Fibroblast of villous mesenchyme (primary cell): ENCODE results near the gene PPP1R1C. TPM values are rescaled to one million over a fixed set of nuclear protein-coding genes. Genes with fewer than 3 reads are reported as not detected.
A peak's percentile ranks its signal among the peaks of the same experiment; 100 is the strongest.

Experiments used
- DNase-seq: peaks from one replicate; pipeline ENCODE4 v3.0.0-alpha.2; 2010; ENCODE audit warnings: low read depth
- H3K4me3 ChIP-seq: 2 replicates; pipeline ENCODE4 v1.5.1; 2011; ENCODE audit warnings: low read depth, mild to moderate bottlenecking, low read length
- total RNA-seq: library from RNA; depleted of rRNA; stranded (reverse); fragments of >200 nt; gene quantifications from 2 replicates; pipeline ENCODE4 v1.2.3, GENCODE V29; 2012
- TF ChIP-seq, protein P1 (sequence below): IDR thresholded peaks from 2 replicates; pipeline ENCODE4 v1.5.1; 2012; ENCODE audit warnings: low read depth, mild to moderate bottlenecking, low read length; ENCODE audit not compliant: insufficient read depth

Gene PPP1R1C
- total RNA-seq, 1 donor = 2.2 TPM

DNA sequence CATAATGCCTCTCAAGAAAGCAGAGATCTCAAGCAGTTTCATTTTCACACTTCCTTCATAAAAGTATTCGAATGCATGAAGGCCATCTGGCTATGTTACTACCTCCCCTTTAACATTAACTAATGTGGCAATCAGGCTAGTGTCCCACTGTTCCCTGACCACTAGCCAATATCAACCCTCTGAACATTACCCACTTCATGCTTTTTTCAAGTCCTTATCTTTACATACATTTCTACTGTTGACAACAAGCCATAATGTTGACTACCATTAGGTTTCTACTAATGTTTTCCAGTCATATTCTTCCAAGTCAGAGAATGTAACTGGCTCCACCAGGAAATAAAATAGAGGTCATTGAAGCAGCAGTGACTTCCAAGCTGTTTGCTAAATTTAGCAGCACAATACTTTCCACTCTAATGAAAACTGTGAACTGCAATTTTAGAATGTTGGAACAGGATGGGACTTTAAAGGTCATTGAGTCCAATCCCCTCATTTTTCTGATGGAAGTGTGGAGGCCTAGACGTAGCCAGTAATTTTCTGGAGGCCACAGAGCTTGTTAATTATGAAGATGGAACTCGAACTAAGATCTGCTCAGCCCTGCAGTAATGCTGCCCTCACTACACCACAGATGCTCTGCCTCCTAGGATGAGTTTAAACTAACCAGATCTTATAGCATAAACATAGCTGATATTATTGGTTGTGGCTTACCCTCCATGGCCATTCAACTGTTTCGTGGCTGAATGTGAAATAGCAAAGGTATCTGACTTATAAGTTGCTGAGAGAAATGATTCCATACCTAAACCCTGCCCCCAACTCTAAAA lies 630 bp upstream of the PPP1R1C start:
- TF ChIP-seq, protein P1, sequence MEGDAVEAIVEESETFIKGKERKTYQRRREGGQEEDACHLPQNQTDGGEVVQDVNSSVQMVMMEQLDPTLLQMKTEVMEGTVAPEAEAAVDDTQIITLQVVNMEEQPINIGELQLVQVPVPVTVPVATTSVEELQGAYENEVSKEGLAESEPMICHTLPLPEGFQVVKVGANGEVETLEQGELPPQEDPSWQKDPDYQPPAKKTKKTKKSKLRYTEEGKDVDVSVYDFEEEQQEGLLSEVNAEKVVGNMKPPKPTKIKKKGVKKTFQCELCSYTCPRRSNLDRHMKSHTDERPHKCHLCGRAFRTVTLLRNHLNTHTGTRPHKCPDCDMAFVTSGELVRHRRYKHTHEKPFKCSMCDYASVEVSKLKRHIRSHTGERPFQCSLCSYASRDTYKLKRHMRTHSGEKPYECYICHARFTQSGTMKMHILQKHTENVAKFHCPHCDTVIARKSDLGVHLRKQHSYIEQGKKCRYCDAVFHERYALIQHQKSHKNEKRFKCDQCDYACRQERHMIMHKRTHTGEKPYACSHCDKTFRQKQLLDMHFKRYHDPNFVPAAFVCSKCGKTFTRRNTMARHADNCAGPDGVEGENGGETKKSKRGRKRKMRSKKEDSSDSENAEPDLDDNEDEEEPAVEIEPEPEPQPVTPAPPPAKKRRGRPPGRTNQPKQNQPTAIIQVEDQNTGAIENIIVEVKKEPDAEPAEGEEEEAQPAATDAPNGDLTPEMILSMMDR = no peak
- H3K4me3 ChIP-seq = no peak overlapping the region
- peak; percentile 17 for DNase-seq

DNA sequence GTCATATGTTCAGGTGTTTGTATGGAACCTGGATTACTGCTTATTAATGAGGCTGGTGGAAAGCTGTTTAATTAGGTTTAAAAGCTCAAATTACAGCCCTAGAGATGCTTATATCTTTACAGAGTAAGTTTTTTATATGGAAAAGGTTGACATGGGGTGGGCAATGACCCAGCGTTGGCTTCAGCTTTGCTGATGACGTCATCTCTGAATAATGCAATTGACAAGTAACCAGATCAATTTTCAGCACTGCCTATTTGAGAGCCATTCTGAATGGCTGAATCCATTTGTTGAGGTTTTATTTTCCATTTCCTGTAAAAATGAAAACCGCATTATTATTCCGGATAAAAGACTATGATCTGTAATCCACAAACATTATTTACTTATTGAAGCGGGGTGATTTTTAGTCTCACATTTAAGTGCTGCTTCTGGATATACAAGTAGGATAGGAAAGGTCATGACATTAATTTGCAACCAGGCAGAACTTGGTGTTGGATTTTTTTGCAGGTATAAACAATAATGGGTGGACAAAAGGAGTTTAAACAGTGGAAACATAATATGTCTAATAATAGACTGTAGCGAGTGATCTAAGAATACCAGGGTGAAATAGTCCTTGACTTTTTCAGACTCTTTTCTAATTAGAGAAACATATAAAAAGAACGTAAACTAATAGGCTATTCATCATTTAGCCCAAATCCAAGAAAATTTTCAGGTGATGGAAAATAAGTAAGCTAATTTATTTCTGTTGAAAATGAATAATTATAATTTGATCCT lies 2.7 kb downstream of the PPP1R1C start:
- TF ChIP-seq, protein P1 = no peak
- no peak overlapping the region for H3K4me3 ChIP-seq

DNA sequence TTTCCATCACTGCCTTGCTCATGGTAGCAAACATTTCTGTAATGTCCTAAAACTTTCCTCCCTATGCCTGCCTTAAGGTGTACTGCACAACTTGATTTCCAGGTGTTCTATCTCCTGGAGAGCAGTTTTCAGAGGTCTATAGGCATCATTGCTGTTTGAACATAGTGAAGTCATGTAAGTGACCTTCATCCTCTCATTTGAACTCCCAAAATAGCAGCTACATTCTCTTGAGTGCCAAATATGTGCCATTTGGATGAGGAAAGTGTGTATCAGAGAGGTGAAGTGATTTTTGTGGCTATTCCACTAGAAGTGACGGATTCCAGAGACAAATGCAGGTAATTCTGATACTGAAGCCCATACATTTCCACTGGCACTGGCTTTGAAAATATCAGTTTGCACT lies 3.4 kb downstream of the PPP1R1C start:
- no peak overlapping the region for H3K4me3 ChIP-seq
- TF ChIP-seq, protein P1 = no peak

More for the DNA sequence above, 2.7 kb downstream of the PPP1R1C start:
- DNase-seq = no peak

DNA sequence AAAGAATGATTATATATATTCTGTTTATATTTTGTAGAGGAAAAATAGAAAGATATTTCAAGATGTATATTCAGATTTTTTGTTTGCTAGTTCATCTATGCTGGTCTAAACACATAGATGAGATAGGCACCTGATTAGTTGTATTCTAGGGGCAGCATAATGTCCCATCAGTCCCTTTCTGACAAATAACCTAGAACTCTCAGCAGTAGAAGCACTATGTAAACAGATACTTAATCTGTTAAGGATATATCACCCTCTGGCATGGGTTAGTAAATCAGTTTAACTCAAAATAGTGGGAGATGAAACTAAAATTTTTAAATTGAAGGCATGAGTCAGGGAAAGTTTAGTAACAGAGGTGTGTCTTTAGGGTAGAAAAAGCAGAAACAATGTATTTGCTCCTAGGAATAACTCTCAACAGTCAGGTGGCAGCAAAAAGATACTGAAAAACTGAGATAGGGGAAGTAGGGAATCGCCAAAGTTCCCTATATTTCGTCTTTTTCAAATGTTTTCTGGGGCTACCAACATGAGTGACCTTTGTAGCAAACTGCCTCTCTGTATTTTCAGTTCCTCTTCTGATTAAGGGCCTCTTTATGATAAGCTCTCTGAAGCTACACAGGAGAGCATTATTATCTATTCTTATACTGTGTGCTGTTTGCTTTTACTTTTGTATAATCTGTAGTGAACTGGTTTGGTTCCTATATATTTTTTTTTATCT lies 5.7 kb downstream of the PPP1R1C start:
- TF ChIP-seq, protein P1 = no peak

More for the DNA sequence above, 3.4 kb downstream of the PPP1R1C start:
- no peak for DNase-seq

DNA sequence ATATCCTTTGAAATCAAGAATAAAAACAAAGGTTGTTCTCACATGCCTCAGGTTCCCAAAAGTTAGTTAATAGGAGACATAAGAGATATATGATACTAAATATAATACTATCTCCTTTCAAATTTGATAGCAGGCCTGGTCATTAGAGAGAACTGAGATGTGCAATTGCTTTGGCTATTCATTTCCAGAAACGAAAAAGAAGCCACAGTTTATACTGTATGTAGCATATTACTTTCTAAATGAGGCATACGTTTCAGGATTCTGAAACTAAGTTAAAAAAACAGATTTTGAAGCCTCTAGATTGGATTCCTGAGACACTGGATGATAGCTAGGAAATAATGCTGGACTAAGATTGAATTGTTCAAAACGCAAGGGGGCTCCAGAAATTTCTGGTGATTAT lies 7.1 kb downstream of the PPP1R1C start:
- TF ChIP-seq, protein P1 = no peak
- no peak for DNase-seq
- H3K4me3 ChIP-seq = no peak overlapping the region

More for the DNA sequence above, 5.7 kb downstream of the PPP1R1C start:
- no peak for DNase-seq
- H3K4me3 ChIP-seq = no peak overlapping the region

DNA sequence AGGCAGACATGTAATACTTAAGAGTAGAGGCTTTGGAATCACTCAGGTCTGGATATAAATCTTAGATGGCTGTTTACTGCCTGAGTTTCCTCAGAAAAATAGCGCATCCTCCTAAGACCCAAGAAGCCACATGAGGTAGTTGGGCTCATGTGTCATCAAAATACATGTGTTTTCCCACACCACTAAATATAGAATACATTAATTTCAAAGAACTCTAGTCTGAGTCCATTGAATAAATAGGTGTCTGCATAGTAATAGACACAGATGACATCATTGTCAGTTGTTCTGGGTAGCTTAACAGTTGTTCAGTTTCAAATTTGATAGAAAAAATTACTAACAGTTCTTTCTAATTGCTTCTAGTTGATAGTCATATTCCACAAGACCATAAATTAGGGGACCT lies 9.6 kb downstream of the PPP1R1C start:
- H3K4me3 ChIP-seq = no peak overlapping the region
- DNase-seq = no peak
- TF ChIP-seq, protein P1 = no peak
